AG09319 (cell line): ENCODE results near the gene CLDN15.
"Not testable (repeated sequence)": the region's sequence is repeated elsewhere in the genome, so short reads cannot be mapped to it uniquely, and the experiment has no call there.

Source experiments
- DNase-seq: peaks from one replicate; pipeline ENCODE4 v3.0.0-alpha.2; 2010; ENCODE audit warnings: low read depth; ENCODE audit errors: extremely low read depth
- CTCF ChIP-seq: IDR thresholded peaks from 2 replicates; pipeline ENCODE4 v1.5.1; 2011; ENCODE audit warnings: low read depth, mild to moderate bottlenecking, inconsistent platforms, low read length, moderate library complexity

CLDN15 gene

GRCh38 chr7:101271021-101271420 lies 33.4 kb upstream of the CLDN15 start:
- TF ChIP-seq CTCF: no peak

GRCh38 chr7:101269664-101270063 lies 32.1 kb upstream of the CLDN15 start:
- TF ChIP-seq CTCF: no peak
- no peak for DNase-seq

More at GRCh38 chr7:101271021-101271420, 33.4 kb upstream of the CLDN15 start:
- DNase-seq: no peak

GRCh38 chr7:101265622-101266516 lies 28.3 kb upstream of the CLDN15 start:
- DNase-seq: no peak
- no peak for TF ChIP-seq CTCF

- not testable (repeated sequence) for DNase-seq
These were observed 26.6 kb upstream of the CLDN15 start for GRCh38 chr7:101264102-101264706.

GRCh38 chr7:101258243-101258731 lies 20.7 kb upstream of the CLDN15 start:
- no peak for DNase-seq
- TF ChIP-seq CTCF: no peak

GRCh38 chr7:101255796-101256195 lies 18.2 kb upstream of the CLDN15 start:
- DNase-seq: no peak
- TF ChIP-seq CTCF: no peak

- not testable (repeated sequence) for DNase-seq
These were observed 15.6 kb upstream of the CLDN15 start for GRCh38 chr7:101253199-101253598.

GRCh38 chr7:101251871-101252659 lies 14.5 kb upstream of the CLDN15 start:
- TF ChIP-seq CTCF: no peak

More at GRCh38 chr7:101251871-101252659, 14.5 kb upstream of the CLDN15 start:
- DNase-seq: peak; percentile 95
